ENCODE results near the gene AFM. TPM values are rescaled to one million over a fixed set of nuclear protein-coding genes. Genes with fewer than 3 reads are reported as not detected.

AFM gene
- total RNA-seq, 1 donor from 2014 or later: not detected

DNA sequence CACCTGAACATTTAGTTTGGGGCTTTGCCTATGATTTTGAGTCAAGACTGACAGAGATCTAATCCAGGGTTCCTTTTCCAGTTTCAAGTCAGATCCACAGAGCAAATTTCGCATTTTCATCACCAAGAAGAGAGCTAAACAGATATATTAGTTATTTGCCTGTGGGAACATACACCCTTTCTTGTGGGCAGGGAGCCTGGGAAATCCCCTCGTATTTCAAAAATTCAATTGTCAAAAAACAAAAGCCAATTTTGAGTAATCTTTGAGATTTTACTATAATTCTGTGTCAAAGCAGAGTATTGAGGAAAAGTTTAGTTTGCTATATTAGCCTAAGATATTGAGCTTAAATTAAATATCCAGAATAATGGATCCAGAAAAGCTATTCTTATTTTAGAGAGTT, 56.6 kb downstream of the AFM start:
- H3K4me1 ChIP-seq: no peaks in the 10 kb centered on the region
- H3K27me3 ChIP-seq: no peaks in the 10 kb centered on the region
- H3K36me3 ChIP-seq: no peaks in the 10 kb centered on the region
- H3K27ac Mint-ChIP-seq: no peak overlapping the region
- H3K36me3 Mint-ChIP-seq: no peaks in the 10 kb centered on the region
- H3K9me3 ChIP-seq (ENCODE audit: low read depth): no peaks in the 10 kb centered on the region
- no peak overlapping the region for H3K27ac ChIP-seq
- H3K9me3 Mint-ChIP-seq: no peaks in the 10 kb centered on the region
- no peak overlapping the region for H2AFZ ChIP-seq (replicated peaks)
- TF ChIP-seq CTCF (IDR thresholded peaks at IDR 0.05) (no peak), EZH2 (IDR thresholded peaks at IDR 0.05) (no peak), EZH2phosphoT487 (IDR thresholded peaks at IDR 0.05) (no peak)
- H3K4me3 Mint-ChIP-seq: no peak overlapping the region
- no peaks in the 10 kb centered on the region for H3K79me2 ChIP-seq (ENCODE audit: low read depth)
- H3F3A ChIP-seq (ENCODE audit: low read depth): no peaks in the 10 kb centered on the region
- no peak overlapping the region for H3K4me3 ChIP-seq
- no peak overlapping the region for H3K9ac ChIP-seq
- H4K20me1 ChIP-seq (ENCODE audit: low read depth): no peaks in the 10 kb centered on the region
- H3K4me1 Mint-ChIP-seq: peaks cover 5% of the 10 kb centered on the region
- no peak for DNase-seq (ENCODE audit: low spot score)
- no peak overlapping the region for H3K4me2 ChIP-seq
- peaks cover 7% of the 10 kb centered on the region for H3K27me3 Mint-ChIP-seq (ENCODE audit: insufficient read depth, low read depth)

- no peak overlapping the region for H3K4me3 ChIP-seq
- no peaks in the 10 kb centered on the region for H4K20me1 ChIP-seq (ENCODE audit: low read depth)
- no peak for DNase-seq (ENCODE audit: low spot score)
- H3K9me3 Mint-ChIP-seq: peaks cover 5% of the 10 kb centered on the region
- H3K4me1 ChIP-seq: no peaks in the 10 kb centered on the region
- H3K36me3 Mint-ChIP-seq: no peaks in the 10 kb centered on the region
- no peaks in the 10 kb centered on the region for H3K9me3 ChIP-seq (ENCODE audit: low read depth)
- H3K4me1 Mint-ChIP-seq: no peaks in the 10 kb centered on the region
- H2AFZ ChIP-seq (replicated peaks): no peak overlapping the region
- no peaks in the 10 kb centered on the region for H3K79me2 ChIP-seq (ENCODE audit: low read depth)
- TF ChIP-seq EZH2 (IDR thresholded peaks at IDR 0.05) (no peak), EZH2phosphoT487 (IDR thresholded peaks at IDR 0.05) (no peak), CTCF (IDR thresholded peaks at IDR 0.05) (no peak)
- H3K4me2 ChIP-seq: no peak overlapping the region
- H3K9ac ChIP-seq: no peak overlapping the region
- no peaks in the 10 kb centered on the region for H3F3A ChIP-seq (ENCODE audit: low read depth)
- peaks cover 3% of the 10 kb centered on the region for H3K27me3 Mint-ChIP-seq (ENCODE audit: insufficient read depth, low read depth)
- no peak overlapping the region for H3K27ac ChIP-seq
- no peak overlapping the region for H3K27ac Mint-ChIP-seq
- H3K4me3 Mint-ChIP-seq: no peak overlapping the region
- H3K27me3 ChIP-seq: no peaks in the 10 kb centered on the region
- no peaks in the 10 kb centered on the region for H3K36me3 ChIP-seq
Measured at GRCh38 chr4:73539386-73539785, 57.8 kb downstream of the AFM start.

DNA sequence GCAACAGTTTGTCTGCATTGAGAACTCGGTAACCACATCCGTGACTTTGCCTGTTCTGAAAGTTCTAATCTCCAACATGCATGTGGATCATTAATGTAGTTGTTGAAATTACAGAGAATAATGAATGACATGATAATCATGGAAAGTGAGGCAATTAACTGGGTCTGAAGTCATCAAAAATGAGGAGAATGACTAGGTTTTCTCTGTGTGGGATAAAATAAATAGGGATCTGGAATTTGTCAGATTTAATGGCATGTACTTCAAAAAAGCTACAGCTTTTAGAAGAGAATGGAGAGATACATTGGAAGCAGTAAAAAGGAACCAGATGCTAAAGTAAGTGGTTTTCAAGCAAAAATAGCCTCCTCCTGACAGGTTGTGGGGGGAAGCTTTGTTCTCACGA, 59.3 kb downstream of the AFM start:
- Mint-ChIP-seq H3K27me3 (ENCODE audit: insufficient read depth, low read depth) (peaks cover 10% of the 10 kb centered on the region), H3K4me1 (no peaks in the 10 kb centered on the region), H3K27ac (no peak overlapping the region), H3K4me3 (no peak overlapping the region), H3K36me3 (no peaks in the 10 kb centered on the region), H3K9me3 (peaks cover 10% of the 10 kb centered on the region)
- Histone ChIP-seq H3K9me3 (ENCODE audit: low read depth) (no peaks in the 10 kb centered on the region), H3K27me3 (no peaks in the 10 kb centered on the region), H3K4me3 (no peak overlapping the region), H3K4me2 (no peak overlapping the region), H2AFZ (replicated peaks) (no peak overlapping the region), H3K4me1 (no peaks in the 10 kb centered on the region), H3K79me2 (ENCODE audit: low read depth) (no peaks in the 10 kb centered on the region), H4K20me1 (ENCODE audit: low read depth) (no peaks in the 10 kb centered on the region), H3K9ac (no peak overlapping the region), H3F3A (ENCODE audit: low read depth) (no peaks in the 10 kb centered on the region), H3K36me3 (no peaks in the 10 kb centered on the region), H3K27ac (no peak overlapping the region)
- DNase-seq (ENCODE audit: low spot score): no peak
- TF ChIP-seq CTCF (IDR thresholded peaks at IDR 0.05): no peak
- no peak for TF ChIP-seq EZH2 (IDR thresholded peaks at IDR 0.05)
- no peak for TF ChIP-seq EZH2phosphoT487 (IDR thresholded peaks at IDR 0.05)
